ENCODE results near the gene CD164L2.

Gene CD164L2

DNA sequence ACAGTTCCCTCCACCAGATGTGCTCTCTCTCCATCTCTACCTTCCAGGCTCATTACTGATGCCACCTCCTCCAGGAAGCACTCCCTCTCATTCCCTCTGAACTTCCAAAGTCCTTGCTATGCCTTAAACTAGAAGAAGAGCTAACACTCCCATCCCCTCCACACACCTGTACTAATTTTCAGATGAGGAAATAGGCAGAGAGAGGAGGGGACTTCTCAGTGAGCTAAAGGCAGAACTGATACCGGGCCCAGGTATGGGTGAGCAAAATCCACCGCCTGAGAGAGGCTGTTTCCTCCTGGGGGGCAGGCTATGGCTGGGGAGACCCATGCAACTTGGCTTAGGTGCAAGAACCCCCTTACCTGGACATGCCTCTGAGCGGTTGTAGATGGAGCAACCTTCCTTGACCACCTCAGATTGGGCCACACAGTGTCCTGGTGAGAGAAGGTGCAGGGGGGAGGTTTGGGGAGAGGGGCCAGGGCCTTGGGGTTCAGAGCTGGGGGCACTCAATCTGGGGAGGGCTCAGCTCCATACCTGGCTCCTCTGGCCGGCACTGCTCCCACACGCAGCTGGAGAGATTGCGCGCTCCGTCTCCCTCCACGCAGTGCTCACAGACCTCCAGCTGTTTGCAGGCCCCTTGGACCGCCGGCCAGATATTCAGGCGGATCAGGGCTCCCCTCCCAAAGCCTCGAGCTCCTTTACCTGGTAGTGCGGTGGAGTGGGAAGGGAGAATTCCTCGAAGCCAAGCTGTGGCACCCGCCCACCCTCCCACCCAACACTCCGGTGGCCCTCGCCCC lies 967 bp downstream of the CD164L2 start:
- DNase-seq = no peak

DNA sequence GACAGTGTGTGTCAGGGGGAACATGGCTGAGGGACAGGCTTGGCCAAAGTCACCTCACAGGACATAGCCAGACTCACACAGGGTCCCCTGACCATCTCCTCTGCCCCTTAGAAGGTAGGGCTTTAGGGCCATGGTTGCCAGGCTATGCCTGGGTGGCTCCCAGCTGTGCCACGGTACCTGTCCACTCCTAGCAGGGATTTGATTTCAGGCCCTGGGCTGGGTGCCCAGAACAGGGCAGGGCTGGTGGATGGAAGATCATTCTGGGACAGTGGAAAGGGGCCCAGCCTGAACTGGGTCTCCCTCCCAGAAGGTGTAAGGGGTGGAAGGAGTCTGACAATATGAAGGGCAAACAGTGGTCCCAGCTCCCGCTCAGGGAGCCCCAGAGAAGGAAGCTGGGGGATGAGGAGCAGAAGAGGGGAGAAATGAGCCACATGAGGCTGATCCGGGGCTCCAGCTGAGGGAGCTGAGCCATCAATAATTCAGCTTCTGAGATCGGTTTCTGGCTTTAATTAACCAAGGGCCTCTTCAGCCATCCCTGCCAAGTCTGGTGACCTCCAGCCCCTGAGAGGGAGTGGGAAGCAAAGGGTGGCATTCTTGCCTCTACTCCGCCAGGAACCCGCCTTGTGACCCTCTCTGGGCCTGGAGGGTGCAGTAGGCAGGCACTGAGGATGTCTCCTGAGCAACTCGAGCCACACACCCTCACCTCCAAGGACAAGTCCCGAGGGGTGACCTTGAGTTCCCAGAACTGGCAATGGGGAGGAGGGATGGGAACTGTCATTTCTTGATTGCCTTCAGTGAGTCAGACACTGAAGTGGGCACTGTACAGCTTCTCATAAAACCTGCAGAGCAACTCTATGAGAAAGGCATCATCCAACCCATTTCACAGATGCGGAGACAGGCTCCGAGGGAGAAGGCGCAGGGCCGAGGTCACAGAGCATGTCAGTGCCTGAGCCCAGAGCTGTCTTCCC lies 2.1 kb downstream of the CD164L2 start:
- DNase-seq = no peak

DNA sequence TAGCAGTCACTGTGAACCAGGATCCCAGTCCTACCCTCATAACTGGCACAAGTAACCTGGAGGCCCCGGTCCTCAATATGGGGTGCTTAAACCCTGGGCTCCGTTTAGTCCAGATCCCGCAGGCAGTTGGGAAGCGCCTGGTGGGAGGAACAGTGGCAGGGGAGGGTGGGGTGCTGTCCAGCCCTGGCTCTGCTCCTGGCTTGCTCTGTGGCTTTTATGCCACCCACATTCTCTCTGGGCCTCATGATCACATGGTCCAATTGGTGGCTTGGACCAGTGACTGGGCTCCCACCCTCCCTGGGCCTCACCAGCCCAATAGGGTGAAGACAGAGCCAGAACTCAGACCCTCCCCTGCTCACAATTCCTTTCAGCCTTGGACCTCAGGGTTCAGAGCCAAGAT lies 2.9 kb downstream of the CD164L2 start:
- DNase-seq = no peak

DNA sequence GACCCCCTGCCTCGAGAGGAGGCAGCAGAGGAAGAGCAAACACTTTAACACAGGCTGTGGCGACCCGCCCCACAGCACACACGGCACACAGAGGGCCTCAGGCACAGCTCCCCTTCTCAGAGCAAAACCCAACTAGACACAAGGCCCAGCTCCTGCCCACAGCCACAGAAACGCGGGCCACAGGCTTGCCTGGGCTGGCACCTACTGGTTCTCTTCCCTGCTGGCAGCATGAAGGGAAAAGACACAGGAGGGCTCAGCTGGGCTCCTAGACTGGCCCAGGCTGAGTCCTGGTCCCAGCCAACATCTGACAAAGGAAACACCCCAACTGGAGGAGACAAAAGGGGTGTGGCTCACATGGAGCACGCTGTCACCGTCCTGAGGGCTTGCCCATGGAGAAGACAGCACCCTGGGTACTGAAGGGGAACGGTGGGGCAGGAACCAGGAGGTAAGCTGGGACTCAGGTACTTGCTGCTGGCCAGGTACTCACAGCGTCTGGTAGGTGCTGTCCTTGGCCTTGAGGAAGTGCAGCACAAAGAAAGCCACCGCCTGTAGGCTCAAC lies 3.5 kb downstream of the CD164L2 start:
- DNase-seq = no peak

DNA sequence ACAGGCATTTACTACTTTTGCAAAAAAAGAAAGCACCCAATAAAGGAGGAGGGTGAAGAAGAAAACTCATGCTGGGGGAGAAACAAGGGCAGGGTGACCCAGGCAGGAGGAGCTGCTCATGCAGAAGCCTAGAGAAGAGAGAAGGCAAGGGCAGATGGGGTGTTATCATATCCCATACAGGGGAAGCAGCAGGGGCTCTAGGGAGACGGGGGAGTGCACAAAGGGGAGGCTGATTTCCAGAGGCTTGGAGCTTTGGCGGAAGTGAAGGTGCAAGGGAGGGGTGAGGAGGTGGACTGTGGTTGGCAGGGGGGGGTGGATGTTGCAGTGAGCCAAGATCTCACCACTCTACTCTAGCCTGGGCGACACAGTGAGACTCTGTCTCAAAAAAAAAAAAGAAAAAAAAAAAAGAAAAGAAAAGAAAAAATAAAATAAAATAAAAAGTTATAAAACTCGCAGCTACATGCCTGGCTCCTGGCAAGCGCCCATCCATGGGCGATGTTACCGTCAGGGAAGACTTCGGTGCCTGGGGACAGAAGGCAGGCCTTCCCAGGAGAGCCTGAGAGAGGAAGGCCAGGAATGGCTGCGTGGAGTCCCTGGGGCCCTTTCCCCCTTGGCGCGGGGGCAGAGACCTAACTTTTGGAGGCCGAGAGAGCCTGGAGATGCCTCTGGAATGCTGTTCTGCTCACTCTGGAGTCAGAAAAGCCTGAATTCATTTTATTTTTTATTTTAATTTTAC lies 5.2 kb downstream of the CD164L2 start:
- DNase-seq = no peak

DNA sequence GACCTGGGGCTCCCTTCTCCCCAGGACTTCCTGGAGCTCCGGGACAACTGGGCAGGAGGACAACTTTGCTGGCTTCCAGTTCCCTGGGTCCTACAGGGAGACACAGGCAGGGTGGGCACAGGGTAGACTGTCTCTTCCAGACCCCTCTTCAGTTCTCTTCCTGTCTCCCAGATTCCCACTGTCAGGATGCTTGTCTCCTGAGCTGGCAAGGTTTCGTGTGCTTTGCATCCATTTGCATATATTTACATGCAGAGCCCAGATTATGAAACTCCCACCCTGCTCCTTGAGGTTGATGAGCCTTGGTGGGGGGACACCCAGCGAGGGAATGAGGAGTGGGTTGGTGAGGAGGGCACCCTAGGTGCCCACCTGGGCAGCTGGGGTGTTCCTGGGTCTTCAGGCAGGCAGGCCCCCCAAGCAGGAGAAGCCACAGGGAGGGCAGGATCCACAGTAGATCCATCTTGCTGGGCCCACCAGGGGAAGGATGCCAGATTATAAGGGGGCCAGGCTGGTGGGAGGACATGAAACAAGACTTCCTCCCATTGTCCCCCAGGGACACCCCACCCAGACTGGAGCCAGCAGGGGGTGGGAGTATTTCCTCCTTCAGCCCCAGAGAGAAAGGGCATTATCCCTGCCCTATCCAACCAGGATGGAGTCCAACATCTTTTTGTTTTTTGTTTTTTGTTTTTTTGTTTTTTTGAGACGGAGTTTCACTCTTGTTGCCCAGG lies 8.6 kb downstream of the CD164L2 start, which contains the start of gene FCN3:
TSS of gene FCN3 (minus strand) at position 463 of the 725 bp plus-strand sequence. CDS start at position 457, 6 bp downstream.
- no peak for DNase-seq

DNA sequence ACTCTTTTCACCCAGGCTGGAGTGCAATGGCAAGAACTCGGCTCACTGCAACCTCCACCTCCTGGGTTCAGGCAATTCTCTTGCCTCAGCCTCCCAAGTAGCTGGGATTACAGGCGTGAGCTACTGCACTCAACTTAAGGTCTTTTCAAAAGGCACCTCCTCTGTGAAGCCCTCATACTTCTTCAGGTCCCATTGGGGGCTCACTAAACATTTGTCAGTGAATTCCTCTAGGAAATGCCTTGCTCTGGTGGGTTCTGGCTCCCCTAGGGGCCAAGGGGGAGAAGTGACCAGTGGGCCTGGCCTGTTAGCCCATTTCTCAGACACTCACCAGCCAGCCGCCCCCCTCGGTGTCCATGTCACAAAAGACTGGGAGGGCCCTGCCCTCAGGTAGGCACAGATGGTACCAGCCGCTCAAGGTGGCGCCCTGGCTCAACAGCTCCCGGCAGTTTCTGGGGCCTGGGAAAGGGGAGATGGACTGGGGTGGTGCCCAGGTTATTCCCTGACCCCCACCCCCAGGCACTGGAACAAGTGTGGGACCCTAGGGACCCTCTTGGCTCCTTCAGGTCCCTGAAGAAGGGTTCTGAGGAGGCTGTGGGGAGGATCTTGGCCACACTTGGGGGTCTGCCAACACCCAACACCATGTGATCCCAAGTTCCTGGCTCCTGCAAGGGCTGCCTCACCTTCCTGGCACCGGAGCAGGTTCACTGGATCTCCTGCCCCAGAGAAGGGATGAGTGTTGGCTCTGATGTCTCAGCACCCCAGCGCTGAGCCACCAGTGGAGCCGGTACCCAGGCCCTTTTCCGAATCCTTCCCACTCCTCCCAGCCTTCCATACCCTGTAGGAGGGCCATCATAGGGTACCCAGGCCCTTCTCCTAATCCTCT lies 10.1 kb downstream of the CD164L2 start:
- no peak for DNase-seq

DNA sequence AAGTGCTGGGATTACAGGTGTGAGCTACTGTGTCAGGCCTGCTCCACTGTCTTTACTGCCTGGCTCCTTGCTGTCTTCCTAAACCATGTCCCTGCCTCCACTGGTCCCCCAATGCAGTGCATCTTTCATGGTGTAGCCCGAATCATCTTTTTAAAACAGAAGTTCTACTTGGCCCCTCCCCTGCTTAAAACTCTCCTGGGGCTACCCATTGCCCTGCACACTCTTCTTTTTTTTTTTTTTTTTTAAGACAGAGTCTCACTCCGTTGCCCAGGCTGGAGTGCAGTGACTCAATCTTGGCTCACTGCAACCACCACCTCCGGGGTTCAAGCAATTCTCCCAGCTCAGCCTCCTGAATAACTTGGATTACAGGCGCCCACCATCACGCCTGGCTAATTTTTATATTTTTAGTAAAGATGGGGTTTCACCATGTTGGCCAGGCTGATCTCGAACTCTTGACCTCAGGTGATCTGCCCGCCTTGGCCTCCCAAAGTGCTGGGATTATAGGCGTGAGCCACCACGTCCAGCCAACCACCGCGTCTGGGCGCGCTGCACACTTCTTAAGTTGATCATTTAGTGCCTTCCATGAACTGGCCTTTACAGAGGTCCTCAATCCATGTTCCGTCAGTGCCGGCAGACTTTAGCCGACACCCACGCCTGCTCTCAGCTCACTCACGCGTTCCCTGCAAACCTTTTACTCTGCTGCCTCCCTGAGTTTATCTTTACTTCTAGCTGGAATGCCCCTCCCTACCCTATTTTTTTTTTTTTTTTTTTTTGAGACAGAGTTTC lies 10.9 kb downstream of the CD164L2 start:
- DNase-seq = no peak

DNA sequence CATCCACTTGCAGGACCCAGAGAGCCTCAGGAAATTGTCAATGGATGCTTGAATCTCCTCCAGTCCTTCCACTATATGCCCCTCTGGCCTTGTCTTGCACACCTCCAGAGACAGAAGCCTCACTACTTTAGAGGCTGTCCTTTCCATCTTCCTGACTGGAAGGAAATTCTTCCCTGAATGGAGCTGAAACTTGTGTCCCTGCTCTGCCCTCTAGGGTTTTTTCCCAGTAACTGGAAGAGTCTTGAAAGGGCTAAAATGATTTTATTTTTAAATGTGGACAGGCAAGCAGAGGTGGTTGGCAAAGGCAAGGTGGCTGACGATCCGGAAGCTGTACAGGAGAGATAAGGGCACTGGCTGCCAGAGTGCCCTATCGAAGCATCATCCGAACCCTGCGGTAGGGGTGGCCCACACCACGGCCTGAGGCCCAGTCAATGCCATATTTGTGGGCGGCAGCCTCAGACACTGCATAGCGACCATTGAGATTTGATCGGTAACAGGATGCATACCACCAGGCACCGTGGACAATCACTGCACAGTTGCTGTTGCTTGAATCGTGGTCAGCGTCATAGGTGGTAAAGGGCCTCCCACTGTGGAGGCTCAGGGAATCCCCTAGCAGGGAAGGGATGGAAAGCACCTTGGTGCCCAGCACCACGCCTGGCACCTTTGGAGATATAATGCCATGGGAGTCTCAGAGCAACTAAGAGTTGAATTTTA lies 14.1 kb downstream of the CD164L2 start:
- no peak for DNase-seq

DNA sequence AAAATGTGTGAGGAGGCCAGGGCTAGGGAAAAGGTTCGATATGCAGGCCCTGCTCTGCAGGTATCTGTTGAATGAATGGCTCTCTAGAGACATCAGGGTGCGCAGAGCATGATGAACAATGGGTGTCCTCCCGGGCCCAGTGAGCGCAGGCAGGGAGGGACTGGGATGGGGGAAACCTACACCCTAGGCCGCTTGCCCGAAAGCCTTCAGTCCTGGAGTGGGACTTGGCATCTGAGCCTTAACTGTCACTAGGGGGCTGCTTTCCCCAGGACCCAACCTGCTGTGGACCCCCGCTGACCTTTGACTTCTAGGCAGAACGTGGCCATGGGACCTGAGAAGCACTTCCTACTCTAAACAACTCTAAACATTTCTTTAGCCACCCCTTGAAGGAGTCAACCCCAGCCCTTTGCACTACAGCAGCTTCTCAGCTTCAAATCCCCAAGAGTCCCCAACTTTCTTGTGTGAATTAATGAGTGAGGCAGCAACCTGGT lies 15.9 kb downstream of the CD164L2 start:
- DNase-seq = no peak

DNA sequence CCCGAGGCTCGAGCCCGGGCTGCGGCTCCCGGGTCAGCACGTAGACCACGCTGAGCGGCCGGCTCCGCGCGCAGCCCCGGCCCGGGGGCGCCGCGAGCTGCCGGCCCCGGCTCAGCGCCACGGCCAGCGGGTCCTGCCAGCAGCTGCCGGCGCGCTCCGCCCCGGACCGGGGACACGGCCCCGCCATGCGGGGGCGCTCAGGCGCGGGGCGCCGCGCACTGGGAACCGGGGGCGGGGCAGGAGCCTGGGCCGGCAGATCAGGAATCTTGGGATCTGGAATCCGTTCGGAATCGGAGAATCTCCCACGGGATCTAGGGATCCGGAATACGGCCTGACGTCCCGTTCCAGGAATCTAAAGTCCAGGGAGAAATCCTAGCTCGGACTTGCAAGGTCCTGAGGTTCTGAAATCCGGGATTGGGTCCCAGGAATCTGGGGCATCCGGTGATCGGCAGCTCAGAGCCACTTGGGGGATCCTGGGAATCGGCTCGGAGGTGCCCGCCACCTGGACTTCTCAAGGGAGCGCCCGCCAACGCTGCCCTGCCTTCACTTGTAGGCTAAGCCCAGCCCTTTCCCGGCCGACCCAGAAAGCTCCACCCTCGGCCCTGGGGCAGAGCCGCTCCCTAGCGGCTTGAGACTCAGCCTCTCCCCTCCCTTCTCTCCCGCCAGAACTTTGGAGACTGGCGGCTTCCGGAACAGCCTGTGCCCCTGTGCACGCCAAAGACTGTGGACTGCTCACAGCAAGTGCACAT lies 16.5 kb downstream of the CD164L2 start, which contains the start of gene MAP3K6:
TSS of gene MAP3K6 (minus strand) at position 551 of the 749 bp plus-strand sequence. CDS start at position 187, 364 bp downstream.
- DNase-seq = peak; percentile 36

DNA sequence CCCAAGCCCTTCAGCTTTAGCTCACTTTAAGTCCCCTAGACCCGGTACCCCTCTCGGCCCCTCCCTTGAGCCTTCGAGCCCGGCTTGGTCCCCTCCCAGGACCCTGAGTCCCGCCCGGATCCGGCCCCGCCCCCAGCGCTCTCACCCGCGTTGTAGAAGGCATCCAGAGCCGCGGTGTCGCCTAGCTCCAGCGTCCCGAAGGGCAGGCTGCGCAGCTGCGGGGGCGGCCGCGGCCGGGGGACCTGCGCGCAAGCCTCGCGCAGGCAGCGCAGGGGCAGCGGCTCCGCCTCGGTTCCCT lies 17.1 kb downstream of the CD164L2 start:
- peak; percentile 75 for DNase-seq

DNA sequence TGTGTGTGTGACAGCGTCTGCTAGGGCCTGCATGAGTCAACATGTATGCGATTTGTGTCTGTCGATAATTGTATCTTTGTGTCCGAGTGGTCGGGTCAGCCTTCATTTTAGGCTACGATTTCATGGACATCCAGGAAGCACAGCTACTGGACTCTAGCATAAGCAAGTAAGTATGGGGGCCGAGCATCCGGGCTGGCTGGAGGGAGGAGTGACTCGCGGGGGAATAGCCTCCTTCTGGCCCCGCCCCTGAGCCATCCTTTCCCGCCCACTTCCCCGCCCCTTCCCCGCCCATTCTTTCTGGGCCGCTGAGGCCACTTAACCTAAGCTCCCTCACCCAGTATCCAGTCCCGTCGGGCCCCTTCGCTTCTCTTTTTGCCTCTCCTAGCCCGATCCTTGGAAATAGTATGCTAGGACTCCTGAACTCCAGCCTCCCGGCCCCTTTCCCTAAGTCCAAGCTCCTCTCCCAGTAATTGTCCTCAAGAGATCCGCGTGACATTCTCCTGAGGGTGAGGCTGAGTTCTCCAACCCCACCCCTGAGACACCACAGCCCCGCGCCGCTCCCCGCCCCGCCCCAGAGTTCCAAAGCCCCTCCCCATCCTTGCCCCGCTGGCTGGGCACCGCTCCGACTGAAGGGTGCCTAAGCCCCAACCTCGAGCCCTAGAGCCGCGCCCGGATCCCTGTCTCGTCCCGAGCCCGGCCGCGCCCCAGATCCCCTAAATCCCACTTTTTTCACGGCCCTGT lies 17.6 kb downstream of the CD164L2 start:
- peak; percentile 70 for DNase-seq

DNA sequence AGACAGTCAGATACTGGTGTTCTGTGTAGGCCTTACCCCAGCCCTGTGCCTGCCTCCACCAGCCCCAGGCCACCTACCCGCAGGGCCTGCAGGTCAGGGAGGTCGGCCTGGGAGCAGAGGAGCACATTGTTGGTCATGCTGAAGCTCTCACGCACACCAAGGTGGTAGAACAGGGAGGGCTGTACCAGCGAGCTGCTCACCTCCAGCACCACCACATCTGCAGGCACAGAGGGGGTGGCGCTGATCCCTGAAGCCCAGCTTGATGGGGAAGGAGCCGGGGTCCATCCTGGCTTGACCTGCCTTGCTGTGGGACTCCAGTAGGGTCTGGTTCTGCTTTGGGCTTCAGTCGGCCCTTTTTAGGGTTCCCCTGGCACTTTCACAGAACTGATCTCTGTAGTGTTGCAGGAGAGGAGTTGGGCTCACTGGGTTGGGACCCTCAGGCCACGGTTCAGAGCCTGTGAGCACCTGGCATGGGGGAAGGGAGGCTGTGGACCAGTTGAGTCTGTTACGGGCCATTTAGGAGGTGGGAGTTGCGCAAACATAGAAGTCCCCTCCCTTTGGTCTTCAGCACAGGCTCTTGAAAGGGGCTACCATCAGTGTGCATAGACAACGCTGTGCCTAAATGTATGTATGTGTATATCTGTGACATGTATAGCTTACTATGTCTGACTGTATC lies 18.3 kb downstream of the CD164L2 start:
- DNase-seq = no peak

DNA sequence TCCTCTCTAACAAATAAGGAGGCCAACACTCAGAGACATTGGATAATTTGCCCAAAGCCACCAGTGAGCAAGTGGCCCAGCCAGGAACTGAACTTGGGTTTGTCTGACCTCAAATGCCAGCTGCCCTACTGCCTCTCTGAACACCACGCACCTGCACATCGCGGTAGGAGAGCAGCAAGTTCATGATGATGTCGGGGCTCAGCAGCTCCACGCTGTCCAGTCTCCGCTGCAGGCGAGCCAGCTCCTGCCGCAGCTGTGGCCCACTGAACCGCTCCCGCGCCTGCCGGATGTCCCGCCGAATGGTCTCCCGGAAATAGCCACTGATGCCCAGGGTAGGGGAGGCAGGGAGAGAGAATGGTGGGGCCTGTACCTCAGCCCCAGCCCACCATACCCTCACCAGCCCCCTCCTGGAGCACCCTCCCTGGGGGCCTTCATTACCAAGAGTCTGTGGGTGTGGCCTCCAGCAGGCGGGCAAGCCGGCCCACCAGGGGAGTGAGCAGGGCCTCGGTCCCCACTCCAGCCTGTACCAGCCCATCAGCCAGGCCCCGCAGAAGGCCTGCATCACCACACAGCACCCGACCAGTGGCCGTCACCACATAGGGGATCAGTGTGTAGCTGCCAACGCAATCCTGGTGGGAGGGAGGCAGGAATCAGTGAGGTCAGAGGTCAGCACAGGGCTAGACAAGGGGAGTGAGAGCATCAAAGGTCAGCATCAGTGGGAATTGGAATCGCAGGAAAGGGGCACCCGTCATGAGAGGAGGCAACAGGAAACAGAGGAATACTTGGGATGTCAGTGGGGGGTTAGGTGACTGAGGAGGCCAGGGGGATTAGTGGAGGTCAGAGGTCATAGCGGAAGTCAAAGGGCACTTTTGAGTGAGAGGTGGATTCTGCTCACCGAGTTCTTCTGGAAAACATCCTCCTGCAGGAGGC lies 19.1 kb downstream of the CD164L2 start:
- DNase-seq = no peak

DNA sequence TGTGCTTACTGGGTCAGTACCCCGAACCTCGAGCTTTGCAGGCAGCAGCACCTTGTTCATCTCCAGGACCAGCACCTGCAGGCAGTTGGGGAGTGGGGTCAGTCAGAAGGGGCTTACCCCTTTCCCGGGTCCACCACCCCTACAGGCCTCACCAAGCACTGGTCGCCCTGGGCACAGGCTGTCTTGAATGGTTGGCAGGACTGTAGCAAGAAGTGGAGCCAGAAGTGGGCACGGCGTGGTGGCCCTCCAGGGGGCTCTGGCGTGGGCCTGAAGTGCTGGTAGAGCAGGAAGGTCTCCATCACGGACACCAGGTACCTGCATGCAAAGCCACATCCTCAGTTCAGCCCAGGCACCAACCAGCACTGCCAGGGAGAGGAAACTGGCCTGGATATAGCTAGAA lies 21.6 kb downstream of the CD164L2 start:
- no peak for DNase-seq
